ENCODE results near the gene SHKBP1. TPM values are rescaled to one million over a fixed set of nuclear protein-coding genes. Genes with fewer than 3 reads are reported as not detected.
"Not testable (repeated sequence)": the region's sequence is repeated elsewhere in the genome, so short reads cannot be mapped to it uniquely, and the experiment has no call there.

Gene SHKBP1
- total RNA-seq, 1 donor, result 16.3 TPM

- Histone ChIP-seq H3K79me2 (ENCODE audit: insufficient read depth, low read length) (no peaks in the 10 kb centered on the region), H3K4me3 (ENCODE audit: insufficient read depth, low read length) (no peak overlapping the region), H3K4me2 (ENCODE audit: insufficient read depth, low read length) (no peak overlapping the region), H3K27ac (ENCODE audit: low read depth, low read length) (no peak overlapping the region), H3K4me1 (ENCODE audit: insufficient read depth, low read length) (no peaks in the 10 kb centered on the region), H4K20me1 (ENCODE audit: insufficient read depth, low read length) (no peaks in the 10 kb centered on the region), H2AFZ (ENCODE audit: low read length) (no peak overlapping the region), H3K36me3 (ENCODE audit: insufficient read depth, low read length) (no peaks in the 10 kb centered on the region), H3K9me3 (ENCODE audit: low read depth, low read length) (no peaks in the 10 kb centered on the region), H3K27me3 (ENCODE audit: insufficient read depth, low read length) (peaks cover 10% of the 10 kb centered on the region)
- TF ChIP-seq, protein P1, sequence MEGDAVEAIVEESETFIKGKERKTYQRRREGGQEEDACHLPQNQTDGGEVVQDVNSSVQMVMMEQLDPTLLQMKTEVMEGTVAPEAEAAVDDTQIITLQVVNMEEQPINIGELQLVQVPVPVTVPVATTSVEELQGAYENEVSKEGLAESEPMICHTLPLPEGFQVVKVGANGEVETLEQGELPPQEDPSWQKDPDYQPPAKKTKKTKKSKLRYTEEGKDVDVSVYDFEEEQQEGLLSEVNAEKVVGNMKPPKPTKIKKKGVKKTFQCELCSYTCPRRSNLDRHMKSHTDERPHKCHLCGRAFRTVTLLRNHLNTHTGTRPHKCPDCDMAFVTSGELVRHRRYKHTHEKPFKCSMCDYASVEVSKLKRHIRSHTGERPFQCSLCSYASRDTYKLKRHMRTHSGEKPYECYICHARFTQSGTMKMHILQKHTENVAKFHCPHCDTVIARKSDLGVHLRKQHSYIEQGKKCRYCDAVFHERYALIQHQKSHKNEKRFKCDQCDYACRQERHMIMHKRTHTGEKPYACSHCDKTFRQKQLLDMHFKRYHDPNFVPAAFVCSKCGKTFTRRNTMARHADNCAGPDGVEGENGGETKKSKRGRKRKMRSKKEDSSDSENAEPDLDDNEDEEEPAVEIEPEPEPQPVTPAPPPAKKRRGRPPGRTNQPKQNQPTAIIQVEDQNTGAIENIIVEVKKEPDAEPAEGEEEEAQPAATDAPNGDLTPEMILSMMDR (IDR thresholded peaks at IDR 0.05; ENCODE audit: extremely low read depth, low read depth, low read length), result no peak
- no peak for DNase-seq (ENCODE audit: insufficient read length, low spot score, missing footprints)
Measured at GRCh38 chr19:40559394-40559793, 17.3 kb upstream of the SHKBP1 start.

GRCh38 chr19:40560092-40560507 is 16.6 kb upstream of the SHKBP1 start:
- peaks cover 4% of the 10 kb centered on the region for H3K27me3 ChIP-seq (ENCODE audit: insufficient read depth, low read length)

DNA sequence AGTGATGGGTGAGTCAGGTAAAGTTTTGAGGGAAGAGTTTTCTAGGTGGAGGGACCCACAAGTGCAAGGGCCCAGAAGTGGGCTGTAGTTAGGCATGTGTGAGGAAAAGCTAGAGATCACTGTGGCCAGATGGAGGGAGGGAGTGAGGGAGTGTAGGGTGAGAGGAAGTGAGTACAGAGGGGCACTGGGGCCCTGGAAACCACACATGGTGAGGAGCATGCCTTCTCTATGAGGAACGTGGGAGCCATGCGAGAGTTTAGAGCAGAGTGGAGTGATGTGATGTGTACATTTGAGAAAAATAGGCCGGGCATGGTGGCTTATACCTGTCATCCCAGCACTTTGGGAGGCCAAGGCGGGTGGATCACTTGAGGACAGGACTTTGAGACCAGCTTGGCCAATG is 14.7 kb upstream of the SHKBP1 start:
- Histone ChIP-seq H3K27ac (ENCODE audit: low read depth, low read length) (no peak overlapping the region), H3K36me3 (ENCODE audit: insufficient read depth, low read length) (no peaks in the 10 kb centered on the region), H3K4me2 (ENCODE audit: insufficient read depth, low read length) (no peak overlapping the region), H3K4me1 (ENCODE audit: insufficient read depth, low read length) (no peaks in the 10 kb centered on the region), H3K9me3 (ENCODE audit: low read depth, low read length) (no peaks in the 10 kb centered on the region), H3K4me3 (ENCODE audit: insufficient read depth, low read length) (no peak overlapping the region), H3K79me2 (ENCODE audit: insufficient read depth, low read length) (no peaks in the 10 kb centered on the region), H4K20me1 (ENCODE audit: insufficient read depth, low read length) (no peaks in the 10 kb centered on the region), H2AFZ (ENCODE audit: low read length) (no peak overlapping the region), H3K27me3 (ENCODE audit: insufficient read depth, low read length) (peaks cover 4% of the 10 kb centered on the region)
- peak; percentile 32 for DNase-seq (ENCODE audit: insufficient read length, low spot score, missing footprints)
- TF ChIP-seq, protein P1 (IDR thresholded peaks at IDR 0.05; ENCODE audit: extremely low read depth, low read depth, low read length), result no peak

More at GRCh38 chr19:40560092-40560507, 16.6 kb upstream of the SHKBP1 start:
- Histone ChIP-seq H4K20me1 (ENCODE audit: insufficient read depth, low read length) (no peaks in the 10 kb centered on the region), H3K4me3 (ENCODE audit: insufficient read depth, low read length) (no peak overlapping the region), H3K9me3 (ENCODE audit: low read depth, low read length) (no peaks in the 10 kb centered on the region), H3K4me1 (ENCODE audit: insufficient read depth, low read length) (no peaks in the 10 kb centered on the region), H3K36me3 (ENCODE audit: insufficient read depth, low read length) (no peaks in the 10 kb centered on the region), H2AFZ (ENCODE audit: low read length) (no peak overlapping the region), H3K27ac (ENCODE audit: low read depth, low read length) (no peak overlapping the region), H3K79me2 (ENCODE audit: insufficient read depth, low read length) (no peaks in the 10 kb centered on the region), H3K4me2 (ENCODE audit: insufficient read depth, low read length) (no peak overlapping the region)
- peak; percentile 44 for DNase-seq (ENCODE audit: insufficient read length, low spot score, missing footprints)
- TF ChIP-seq, protein P1 (IDR thresholded peaks at IDR 0.05; ENCODE audit: extremely low read depth, low read depth, low read length), result no peak

- H3K4me1 ChIP-seq (ENCODE audit: insufficient read depth, low read length); H3K79me2 ChIP-seq (ENCODE audit: insufficient read depth, low read length); H3K27me3 ChIP-seq (ENCODE audit: insufficient read depth, low read length); H3K36me3 ChIP-seq (ENCODE audit: insufficient read depth, low read length); H4K20me1 ChIP-seq (ENCODE audit: insufficient read depth, low read length); H3K4me3 ChIP-seq (ENCODE audit: insufficient read depth, low read length); H2AFZ ChIP-seq (ENCODE audit: low read length); H3K27ac ChIP-seq (ENCODE audit: low read depth, low read length); H3K9me3 ChIP-seq (ENCODE audit: low read depth, low read length); H3K4me2 ChIP-seq (ENCODE audit: insufficient read depth, low read length); DNase-seq (ENCODE audit: insufficient read length, low spot score, missing footprints): not testable (repeated sequence)
Measured at GRCh38 chr19:40564535-40564934, 12.1 kb upstream of the SHKBP1 start.
